ENCODE measurements around the gene NCAPG2. TPM values are rescaled to one million over a fixed set of nuclear protein-coding genes. Genes with fewer than 3 reads are reported as not detected.
"Not testable (repeated sequence)": the region's sequence is repeated elsewhere in the genome, so short reads cannot be mapped to it uniquely, and the experiment has no call there.

Gene NCAPG2
- total RNA-seq, 1 experiment from 2014 or later = 99.5 TPM

DNA sequence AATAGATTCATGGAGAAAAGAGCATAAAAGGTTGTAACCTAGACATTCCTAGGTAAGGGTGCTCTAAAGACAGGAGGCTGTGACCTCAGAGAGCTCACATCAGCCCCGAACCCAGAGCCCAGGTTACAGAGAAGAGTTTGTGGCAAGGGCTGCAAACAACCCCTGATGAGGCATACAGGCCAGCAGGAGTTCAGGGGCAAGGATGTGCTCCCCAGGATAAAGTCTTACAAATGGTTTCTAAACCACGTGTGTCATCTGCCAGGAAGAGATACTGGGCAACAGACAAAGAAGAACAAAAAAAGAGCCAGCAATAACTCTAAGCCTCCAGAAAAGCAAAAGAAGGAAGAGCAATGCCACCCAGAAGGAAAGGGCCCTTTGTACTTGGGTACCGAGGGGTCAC is 27.7 kb downstream of the NCAPG2 start:
- BruUV-seq (replicated peaks) = no TSS peak
- Histone ChIP-seq H3K9me2 (ENCODE audit: insufficient read depth) (no peaks in the 10 kb centered on the region), H3K27me3 (ENCODE audit: insufficient read depth, low read depth) (no peaks in the 10 kb centered on the region), H3K4me1 (replicated peaks; ENCODE audit: insufficient read depth) (peaks cover 17% of the 10 kb centered on the region), H3F3A (ENCODE audit: insufficient read depth, low read depth) (peaks cover 14% of the 10 kb centered on the region), H3K4me2 (no peak overlapping the region), H3K9me3 (ENCODE audit: insufficient read depth, low read depth) (no peaks in the 10 kb centered on the region), H3K79me2 (ENCODE audit: low read depth) (no peaks in the 10 kb centered on the region), H3K36me3 (ENCODE audit: low read depth) (peaks cover 32% of the 10 kb centered on the region), H2AFZ (no peak overlapping the region), H4K20me1 (ENCODE audit: insufficient read depth) (no peaks in the 10 kb centered on the region), H3K4me3 (no peak overlapping the region), H3K27ac (no peak overlapping the region)
- TF ChIP-seq, protein P1, sequence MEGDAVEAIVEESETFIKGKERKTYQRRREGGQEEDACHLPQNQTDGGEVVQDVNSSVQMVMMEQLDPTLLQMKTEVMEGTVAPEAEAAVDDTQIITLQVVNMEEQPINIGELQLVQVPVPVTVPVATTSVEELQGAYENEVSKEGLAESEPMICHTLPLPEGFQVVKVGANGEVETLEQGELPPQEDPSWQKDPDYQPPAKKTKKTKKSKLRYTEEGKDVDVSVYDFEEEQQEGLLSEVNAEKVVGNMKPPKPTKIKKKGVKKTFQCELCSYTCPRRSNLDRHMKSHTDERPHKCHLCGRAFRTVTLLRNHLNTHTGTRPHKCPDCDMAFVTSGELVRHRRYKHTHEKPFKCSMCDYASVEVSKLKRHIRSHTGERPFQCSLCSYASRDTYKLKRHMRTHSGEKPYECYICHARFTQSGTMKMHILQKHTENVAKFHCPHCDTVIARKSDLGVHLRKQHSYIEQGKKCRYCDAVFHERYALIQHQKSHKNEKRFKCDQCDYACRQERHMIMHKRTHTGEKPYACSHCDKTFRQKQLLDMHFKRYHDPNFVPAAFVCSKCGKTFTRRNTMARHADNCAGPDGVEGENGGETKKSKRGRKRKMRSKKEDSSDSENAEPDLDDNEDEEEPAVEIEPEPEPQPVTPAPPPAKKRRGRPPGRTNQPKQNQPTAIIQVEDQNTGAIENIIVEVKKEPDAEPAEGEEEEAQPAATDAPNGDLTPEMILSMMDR (conservative IDR thresholded peaks at IDR 0.05) = no peak
- no peak for TF ChIP-seq EZH2 (IDR thresholded peaks at IDR 0.05; ENCODE audit: low read depth)
- CTCF ChIA-PET = no interaction called here
- no peak for DNase-seq
- POLR2A ChIA-PET (ENCODE audit: unreplicated experiment) = no interaction called here
- intact Hi-C loops (cut with micrococcal nuclease; ENCODE audit: unreplicated experiment) = no loop called here

DNA sequence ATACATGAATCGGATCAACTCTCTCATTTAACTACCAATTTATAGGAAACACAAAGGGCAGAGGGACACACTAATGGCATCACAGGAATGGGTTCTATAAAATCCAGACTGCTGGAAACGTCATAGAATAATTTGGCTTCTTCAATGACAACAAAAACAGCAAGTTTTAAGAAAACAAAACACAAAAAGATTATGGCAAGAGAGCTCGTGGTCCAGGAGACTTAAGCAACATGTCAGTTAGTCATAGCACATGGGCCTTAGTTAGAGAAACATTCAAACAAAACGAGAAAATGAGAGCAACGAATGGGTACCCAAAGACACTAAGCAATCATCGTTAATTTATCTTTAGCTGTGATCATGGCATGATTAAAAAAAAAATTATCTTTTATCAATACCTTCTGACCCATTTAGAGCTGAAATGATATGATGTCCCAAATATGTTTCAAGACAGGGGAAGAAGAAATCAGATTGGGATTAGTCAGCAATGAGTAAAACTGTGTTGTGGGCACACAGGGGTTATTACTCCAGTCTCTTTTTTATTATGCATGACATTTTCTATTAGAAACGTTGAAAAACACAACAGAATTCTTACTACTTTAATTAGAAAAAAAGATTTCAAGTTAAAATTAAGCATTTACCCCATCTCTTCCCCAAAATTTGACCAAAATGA is 28.3 kb downstream of the NCAPG2 start:
- intact Hi-C loops (cut with micrococcal nuclease; ENCODE audit: unreplicated experiment) = no loop called here
- ChIA-PET POLR2A (ENCODE audit: unreplicated experiment) (no interaction called here), CTCF (no interaction called here)
- H3K9me3 ChIP-seq (ENCODE audit: insufficient read depth, low read depth) = no peaks in the 10 kb centered on the region
- TF ChIP-seq EZH2 (IDR thresholded peaks at IDR 0.05; ENCODE audit: low read depth) = no peak
- TF ChIP-seq, protein P1 (conservative IDR thresholded peaks at IDR 0.05) = no peak
- peaks cover 17% of the 10 kb centered on the region for H3K4me1 ChIP-seq (replicated peaks; ENCODE audit: insufficient read depth)
- no peaks in the 10 kb centered on the region for H3K27me3 ChIP-seq (ENCODE audit: insufficient read depth, low read depth)
- H3K36me3 ChIP-seq (ENCODE audit: low read depth) = peaks cover 32% of the 10 kb centered on the region
- no peaks in the 10 kb centered on the region for H3K9me2 ChIP-seq (ENCODE audit: insufficient read depth)
- H4K20me1 ChIP-seq (ENCODE audit: insufficient read depth) = no peaks in the 10 kb centered on the region
- BruUV-seq (replicated peaks) = no TSS peak
- no peaks in the 10 kb centered on the region for H3K79me2 ChIP-seq (ENCODE audit: low read depth)
- H3K4me2 ChIP-seq = no peak overlapping the region
- no peak overlapping the region for H3K27ac ChIP-seq
- H3F3A ChIP-seq (ENCODE audit: insufficient read depth, low read depth) = peaks cover 14% of the 10 kb centered on the region
- DNase-seq = no peak
- no peak overlapping the region for H2AFZ ChIP-seq
- H3K4me3 ChIP-seq = no peak overlapping the region

DNA sequence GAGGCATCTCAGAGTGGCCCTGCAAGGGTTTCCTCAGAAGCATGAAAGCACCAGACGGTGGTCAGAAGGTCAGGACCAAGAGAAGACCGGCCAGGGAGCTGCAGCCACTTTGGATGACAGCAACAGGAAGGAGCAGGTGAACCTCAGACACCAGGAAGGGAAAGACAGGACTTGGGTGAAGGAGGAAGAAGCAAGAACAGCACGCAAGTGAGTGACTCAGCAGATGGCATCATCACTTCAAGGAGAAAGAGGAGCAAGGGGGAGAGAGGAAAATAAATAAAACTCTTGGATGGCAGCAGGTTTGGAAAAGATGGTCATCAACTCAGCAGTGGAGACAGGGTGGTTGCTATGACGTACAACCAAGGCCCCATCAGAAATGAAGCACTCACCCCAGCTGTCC is 31.6 kb downstream of the NCAPG2 start:
- POLR2A ChIA-PET (ENCODE audit: unreplicated experiment) = no interaction called here
- no peak for TF ChIP-seq EZH2 (IDR thresholded peaks at IDR 0.05; ENCODE audit: low read depth)
- TF ChIP-seq, protein P1 (conservative IDR thresholded peaks at IDR 0.05) = no peak
- CTCF ChIA-PET = no interaction called here
- no peaks in the 10 kb centered on the region for H3K9me2 ChIP-seq (ENCODE audit: insufficient read depth)
- H3K9me3 ChIP-seq (ENCODE audit: insufficient read depth, low read depth) = no peaks in the 10 kb centered on the region
- no TSS peak for BruUV-seq (replicated peaks)
- H3K36me3 ChIP-seq (ENCODE audit: low read depth) = peaks cover 34% of the 10 kb centered on the region
- H3K4me1 ChIP-seq (replicated peaks; ENCODE audit: insufficient read depth) = peaks cover 17% of the 10 kb centered on the region
- no peaks in the 10 kb centered on the region for H4K20me1 ChIP-seq (ENCODE audit: insufficient read depth)
- no peaks in the 10 kb centered on the region for H3K27me3 ChIP-seq (ENCODE audit: insufficient read depth, low read depth)
- peak overlapping the region; percentile 61 for H3K27ac ChIP-seq
- no peak overlapping the region for H2AFZ ChIP-seq
- H3F3A ChIP-seq (ENCODE audit: insufficient read depth, low read depth) = peaks cover 14% of the 10 kb centered on the region; the same call in 1 of the 2 replicates
- no peak overlapping the region for H3K4me3 ChIP-seq
- H3K79me2 ChIP-seq (ENCODE audit: low read depth) = no peaks in the 10 kb centered on the region
- H3K4me2 ChIP-seq = peak overlapping the region; percentile 35
- intact Hi-C loops (cut with micrococcal nuclease; ENCODE audit: unreplicated experiment) = no loop called here
- DNase-seq = peak; percentile 19 to 76

DNA sequence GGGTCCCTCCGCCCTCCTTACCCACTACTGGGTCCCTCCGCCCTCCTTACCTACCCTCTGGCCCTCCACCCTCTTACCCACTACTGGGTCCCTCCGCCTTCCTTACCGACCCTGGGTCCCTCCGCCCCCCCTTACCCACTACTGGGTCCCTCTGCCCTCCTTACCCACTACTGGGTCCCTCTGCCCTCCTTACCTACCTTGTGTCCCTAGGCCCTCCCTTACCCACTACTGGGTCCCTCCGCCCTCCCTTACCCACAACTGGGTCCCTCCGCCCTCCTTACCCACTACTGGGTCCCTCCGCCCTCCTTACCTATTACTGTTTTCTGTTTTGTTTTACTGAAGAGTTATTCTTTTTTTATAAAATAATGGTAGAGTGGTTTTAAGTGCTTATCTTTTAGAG is 36.5 kb downstream of the NCAPG2 start:
- POLR2A ChIA-PET (ENCODE audit: unreplicated experiment); CTCF ChIA-PET: not testable (repeated sequence)
- H3K36me3 ChIP-seq (ENCODE audit: low read depth) = peaks cover 35% of the 10 kb centered on the region

DNA sequence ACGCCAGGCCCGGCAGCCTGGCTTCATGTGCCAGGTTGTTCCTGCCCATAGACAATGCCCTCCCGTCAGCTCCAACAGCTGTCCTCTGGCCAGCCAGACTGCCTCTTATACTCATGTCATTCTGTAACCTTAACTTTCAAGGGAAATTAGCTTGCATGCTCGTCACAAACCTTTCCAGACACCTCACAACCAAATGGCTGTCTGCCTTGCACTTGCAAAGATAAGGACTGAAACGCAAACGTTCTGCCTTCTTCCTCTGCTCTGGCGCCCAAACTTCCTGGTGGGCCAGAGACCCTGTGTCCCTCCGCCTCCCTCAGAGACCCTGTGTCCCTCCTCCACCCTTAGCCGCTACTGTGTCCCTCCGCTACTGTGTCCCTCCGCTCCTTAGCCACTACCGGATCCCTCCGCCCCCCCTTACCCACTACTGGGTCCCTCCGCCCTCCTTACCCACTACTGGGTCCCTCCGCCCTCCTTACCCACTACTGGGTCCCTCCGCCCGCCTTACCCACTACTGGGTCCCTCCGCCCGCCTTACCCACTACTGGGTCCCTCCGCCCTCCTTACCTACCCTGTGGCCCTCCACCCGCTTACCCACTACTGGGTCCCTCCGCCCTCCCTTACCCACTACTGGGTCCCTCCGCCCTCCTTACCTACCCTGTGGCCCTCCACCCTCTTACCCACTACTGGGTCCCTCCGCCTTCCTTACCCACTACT is 37.5 kb downstream of the NCAPG2 start:
- DNase-seq; H3K27ac ChIP-seq; CTCF ChIA-PET; H3K9me2 ChIP-seq (ENCODE audit: insufficient read depth); intact Hi-C loops (cut with micrococcal nuclease; ENCODE audit: unreplicated experiment); H3K9me3 ChIP-seq (ENCODE audit: insufficient read depth, low read depth); H4K20me1 ChIP-seq (ENCODE audit: insufficient read depth); H3K4me2 ChIP-seq; H3K4me3 ChIP-seq; POLR2A ChIA-PET (ENCODE audit: unreplicated experiment); H3K79me2 ChIP-seq (ENCODE audit: low read depth); BruUV-seq (replicated peaks); H3F3A ChIP-seq (ENCODE audit: insufficient read depth, low read depth); H3K4me1 ChIP-seq (replicated peaks; ENCODE audit: insufficient read depth); H3K27me3 ChIP-seq (ENCODE audit: insufficient read depth, low read depth); H2AFZ ChIP-seq: not testable (repeated sequence)
- H3K36me3 ChIP-seq (ENCODE audit: low read depth) = peaks cover 35% of the 10 kb centered on the region

More for the DNA sequence above, 36.5 kb downstream of the NCAPG2 start:
- H2AFZ ChIP-seq; H3K4me3 ChIP-seq; H3K4me2 ChIP-seq; H3K27ac ChIP-seq; intact Hi-C loops (cut with micrococcal nuclease; ENCODE audit: unreplicated experiment); H3K79me2 ChIP-seq (ENCODE audit: low read depth); DNase-seq; H3K27me3 ChIP-seq (ENCODE audit: insufficient read depth, low read depth); H3K9me3 ChIP-seq (ENCODE audit: insufficient read depth, low read depth); H4K20me1 ChIP-seq (ENCODE audit: insufficient read depth); BruUV-seq (replicated peaks); H3K4me1 ChIP-seq (replicated peaks; ENCODE audit: insufficient read depth); H3K9me2 ChIP-seq (ENCODE audit: insufficient read depth); H3F3A ChIP-seq (ENCODE audit: insufficient read depth, low read depth): not testable (repeated sequence)
